GM18861 (cell line): ENCODE results near the gene TBXA2R.
A peak's percentile ranks its signal among the peaks of the same experiment; 100 is the strongest.

ENCODE experiments used
- ATAC-seq: cut with Tn5 transposase; IDR thresholded peaks from one replicate; pipeline ENCODE4 v1.9.1; 2021; ENCODE audit not compliant: unreplicated experiment

Gene TBXA2R

DNA sequence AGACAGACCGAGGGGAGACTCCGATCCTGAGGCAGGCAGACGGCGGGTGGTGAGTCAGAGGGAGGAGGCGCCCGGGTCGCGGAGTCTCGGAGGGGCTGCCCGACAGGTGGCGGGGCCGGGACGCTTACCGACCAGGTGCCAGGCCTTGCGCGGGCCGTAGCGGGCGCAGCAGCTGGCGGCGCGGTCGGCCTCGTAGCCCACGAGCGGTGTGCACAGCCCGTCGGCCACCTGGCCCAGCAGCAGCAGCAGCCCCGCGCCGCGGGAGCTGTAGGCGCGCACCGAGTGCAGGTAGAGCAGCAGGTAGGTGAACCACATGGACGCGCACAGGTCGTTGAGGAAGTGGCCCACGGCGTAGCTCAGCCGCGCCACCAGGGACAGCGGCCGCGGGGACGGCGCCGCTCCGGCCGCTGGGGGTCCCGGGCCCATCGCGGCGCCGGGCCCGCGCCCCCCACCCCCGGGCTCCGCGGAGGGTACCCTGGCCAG is 49.7 kb downstream of the TBXA2R start:
- ATAC-seq, result peak; percentile 30

GRCh38 chr19:3556423-3556977 is 50.2 kb downstream of the TBXA2R start:
- ATAC-seq, result no peak

GRCh38 chr19:3555653-3556422 is 50.8 kb downstream of the TBXA2R start:
- ATAC-seq, result no peak

DNA sequence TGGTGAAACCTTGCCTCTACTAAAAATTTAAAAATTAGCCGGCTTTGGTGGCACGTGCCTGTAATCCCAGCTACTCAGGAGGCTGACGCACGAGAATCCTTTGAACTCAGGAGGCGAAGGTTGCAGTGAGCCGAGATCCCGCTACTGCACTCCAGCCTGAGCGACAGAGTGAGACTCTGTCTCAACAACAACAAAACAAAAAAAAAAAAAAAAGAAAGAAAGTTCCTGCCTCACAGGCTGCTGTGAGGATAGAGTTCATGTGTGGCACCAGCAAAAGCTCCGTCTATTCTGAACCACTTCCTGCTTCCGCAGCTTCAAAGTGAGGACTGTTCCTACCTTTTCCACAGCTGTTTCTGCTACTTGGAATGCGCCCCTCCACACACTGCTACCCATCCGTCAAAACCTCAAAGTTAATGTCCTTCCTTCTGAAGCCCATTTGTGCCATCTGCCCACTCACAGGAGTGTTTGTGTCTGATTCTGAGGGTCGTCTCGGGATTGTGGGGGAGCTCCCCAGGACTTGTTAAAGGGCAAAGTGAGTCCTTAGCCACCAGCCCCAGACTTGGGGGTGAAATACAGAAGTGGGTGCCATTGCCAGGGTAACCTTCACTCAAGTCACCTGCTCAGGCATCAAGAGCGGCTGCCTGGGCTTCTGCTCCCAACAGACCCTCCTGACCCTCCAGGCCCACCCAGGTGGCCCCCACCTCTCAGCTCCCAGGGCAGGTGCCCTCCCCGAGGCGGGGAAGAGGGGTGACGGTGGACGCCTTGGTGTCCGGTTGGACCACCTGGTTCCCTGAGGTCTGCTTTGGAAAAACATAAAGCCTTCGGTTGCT is 52.2 kb downstream of the TBXA2R start:
- ATAC-seq, result no peak

GRCh38 chr19:3551792-3552095 is 54.9 kb downstream of the TBXA2R start:
- no peak for ATAC-seq

GRCh38 chr19:3550947-3551791 is 55.5 kb downstream of the TBXA2R start:
- ATAC-seq, result no peak

DNA sequence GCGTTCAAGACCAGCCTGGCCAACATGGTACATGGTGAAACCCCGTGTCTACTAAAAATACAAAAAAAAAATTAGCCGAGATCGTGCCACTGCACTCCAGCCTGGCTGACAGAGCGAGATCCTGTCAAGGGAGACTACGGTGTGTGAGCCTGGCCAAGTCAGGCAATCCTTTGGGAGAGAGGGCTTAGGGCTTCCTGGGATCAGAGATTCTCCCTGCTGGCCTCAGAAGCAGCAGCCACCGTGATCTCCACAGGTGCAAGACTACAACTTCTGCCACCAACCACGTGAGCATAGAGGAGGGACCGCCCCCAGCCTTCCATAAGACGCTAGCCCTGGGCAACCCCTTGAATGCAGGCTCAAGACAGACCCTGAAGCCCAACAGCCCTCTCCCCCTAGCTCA is 56.9 kb downstream of the TBXA2R start:
- ATAC-seq, result no peak

DNA sequence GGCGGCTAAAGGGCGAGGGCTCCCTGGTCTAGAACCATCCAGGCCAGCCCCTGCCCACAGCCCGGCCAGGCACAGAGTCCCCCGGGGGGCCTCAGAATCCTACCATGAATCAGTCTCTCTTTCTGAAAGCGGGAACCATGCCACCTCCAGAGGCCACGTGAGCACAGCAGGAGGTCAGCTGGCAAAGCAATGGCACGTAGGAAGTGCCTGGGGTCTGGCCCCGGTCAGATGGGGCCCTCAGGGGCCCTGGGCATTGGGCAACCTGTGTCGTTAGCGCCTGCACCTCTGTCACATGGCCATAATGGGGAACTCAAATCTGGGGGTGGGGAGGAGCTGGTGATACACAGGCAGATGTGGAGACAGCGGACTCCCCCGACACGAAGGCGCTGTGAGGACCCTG is 58.1 kb downstream of the TBXA2R start:
- ATAC-seq, result no peak

- no peak for ATAC-seq
Measured at GRCh38 chr19:3547767-3548282, 58.9 kb downstream of the TBXA2R start.

DNA sequence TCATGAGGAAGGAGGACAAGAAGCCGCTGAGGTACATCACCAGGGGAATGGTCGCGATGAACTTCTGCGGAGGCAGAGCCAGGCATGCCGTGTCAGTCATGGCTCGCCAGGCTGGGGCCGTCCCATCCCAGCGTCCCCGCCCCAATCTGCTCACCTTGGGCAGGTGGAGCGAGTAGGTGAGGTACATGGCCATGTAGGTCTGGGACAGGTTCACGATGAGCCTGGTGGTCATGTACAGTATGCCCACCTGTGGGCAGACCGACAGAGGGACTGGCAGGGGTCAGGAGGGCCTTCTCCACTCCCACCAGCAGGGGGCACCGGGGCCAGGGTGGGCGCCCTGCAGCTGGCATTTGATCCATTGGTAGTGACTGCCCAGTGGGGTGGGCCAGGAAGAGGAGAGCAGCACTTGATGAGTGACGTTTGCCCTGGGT is 59.4 kb downstream of the TBXA2R start:
- no peak for ATAC-seq

- ATAC-seq, result no peak
Measured at GRCh38 chr19:3546119-3546518, 60.6 kb downstream of the TBXA2R start.

GRCh38 chr19:3545669-3546034 is 61.0 kb downstream of the TBXA2R start:
- ATAC-seq, result no peak

DNA sequence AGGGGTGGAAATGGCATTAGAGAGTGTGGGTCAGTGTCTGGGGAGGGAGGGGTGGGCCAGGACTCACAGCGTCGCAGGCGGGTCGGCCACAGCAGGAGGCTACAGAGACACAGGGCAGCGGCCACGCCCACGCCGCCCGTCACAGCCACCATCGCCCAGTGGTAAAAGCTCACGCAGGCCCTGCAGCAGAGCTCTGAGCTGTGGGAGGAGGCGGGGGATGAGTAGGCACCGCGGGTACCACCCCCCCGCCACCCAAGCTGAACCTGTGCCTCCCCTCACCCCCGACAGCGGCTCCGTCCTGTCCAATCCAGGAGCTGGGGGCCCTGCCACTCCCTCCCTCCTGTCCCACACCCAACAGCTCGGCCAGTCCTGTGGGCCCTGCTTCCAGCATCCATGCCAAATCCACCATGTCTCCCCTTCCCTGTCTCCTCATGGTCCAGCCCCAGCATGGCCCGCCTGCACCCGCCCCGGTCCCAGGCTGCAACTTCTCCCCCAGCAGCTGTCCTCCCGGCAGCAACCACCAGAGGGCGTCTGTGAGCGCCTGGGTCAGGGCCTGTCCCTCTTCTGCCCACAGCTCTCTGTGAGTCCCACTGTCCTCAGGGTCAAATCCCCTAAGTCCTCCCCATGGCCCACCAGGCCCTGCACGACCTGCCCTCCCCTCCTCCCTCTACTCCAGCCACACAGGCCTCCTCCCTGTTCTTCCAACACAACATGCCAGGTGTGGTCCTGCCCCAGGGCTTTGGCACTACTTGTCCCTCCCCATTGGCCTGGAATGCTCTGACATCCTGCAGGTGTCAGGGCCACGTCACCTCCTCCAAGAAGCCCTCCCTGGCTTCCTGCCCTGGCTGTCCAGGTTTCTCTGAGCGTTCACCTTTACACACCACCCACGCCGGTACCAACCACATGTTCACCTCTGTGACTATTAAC is 61.7 kb downstream of the TBXA2R start:
- ATAC-seq, result no peak
